ENCODE measurements around the gene GNPAT. TPM values are rescaled to one million over a fixed set of nuclear protein-coding genes. Genes with fewer than 3 reads are reported as not detected.
"Not testable (repeated sequence)": the region's sequence is repeated elsewhere in the genome, so short reads cannot be mapped to it uniquely, and the experiment has no call there.

GNPAT gene
- 48.9 and 64.3 TPM in 2 replicates for total RNA-seq

GRCh38 chr1:231240883-231241735 is at the start of gene GNPAT:
GNPAT (plus strand) TSS chr1:231241212; CDS start chr1:231241379, 167 bp downstream.
- peak; percentile 43 for DNase-seq (ENCODE audit: low read depth, low spot score)

DNA sequence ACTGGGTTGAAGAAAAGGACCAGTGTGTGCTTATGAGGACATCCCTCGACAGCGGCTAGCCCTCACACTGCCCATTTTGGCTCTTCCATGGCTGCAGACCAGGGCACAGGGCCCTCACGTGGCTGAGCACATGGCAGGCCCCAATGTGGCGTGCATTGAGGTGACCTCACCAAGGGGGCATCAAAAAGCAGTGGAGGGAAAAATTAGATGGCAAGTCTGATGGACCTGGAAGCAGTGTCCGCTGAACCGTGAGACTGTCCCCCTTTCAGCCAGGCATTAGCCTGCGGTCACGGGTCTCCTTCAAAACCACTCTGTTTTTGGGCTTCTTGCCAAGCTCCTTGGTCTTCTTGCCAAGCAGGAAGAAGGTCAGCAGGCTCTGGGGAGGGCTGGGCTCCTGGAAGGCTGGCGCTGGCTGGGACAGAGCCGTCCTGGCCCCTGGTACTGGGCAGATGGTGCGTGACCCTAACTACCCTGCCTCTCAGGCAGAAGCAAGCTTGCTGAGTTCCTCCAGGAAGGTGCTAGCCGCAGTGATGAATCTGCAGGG is 48.3 kb upstream of the GNPAT start:
- peak; percentile 51 for DNase-seq (ENCODE audit: low read depth, low spot score)

DNA sequence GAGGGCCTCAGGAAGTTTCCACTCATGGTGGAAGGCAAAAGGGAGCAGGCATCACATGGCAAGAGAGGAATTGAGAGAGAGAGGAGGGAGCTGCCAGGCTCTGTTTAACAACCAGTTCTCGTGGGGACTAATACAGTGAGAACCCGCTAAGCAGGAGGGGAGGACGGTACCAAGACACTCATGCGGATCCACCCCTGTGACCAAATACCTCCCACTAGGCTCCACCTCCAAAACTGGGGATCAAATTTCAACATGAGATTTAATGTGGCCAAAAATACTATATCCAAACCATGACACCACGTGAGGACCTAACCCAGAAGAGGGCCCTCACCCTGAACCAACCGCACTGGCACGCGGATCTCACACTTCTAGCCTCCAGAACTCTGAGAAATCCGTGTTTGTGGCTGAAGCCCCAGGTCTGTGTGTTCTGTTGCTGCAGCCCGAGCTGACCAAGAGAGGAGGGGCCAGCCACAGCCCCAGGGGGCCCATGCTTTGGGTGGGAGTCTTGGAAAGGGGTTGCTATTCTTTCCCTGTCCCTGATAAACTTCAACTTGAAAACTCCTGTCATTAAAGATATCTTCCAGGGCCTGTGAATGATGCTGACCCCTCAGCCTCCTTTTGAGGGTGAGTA is 47.2 kb upstream of the GNPAT start:
- DNase-seq (ENCODE audit: low read depth, low spot score): no peak

DNA sequence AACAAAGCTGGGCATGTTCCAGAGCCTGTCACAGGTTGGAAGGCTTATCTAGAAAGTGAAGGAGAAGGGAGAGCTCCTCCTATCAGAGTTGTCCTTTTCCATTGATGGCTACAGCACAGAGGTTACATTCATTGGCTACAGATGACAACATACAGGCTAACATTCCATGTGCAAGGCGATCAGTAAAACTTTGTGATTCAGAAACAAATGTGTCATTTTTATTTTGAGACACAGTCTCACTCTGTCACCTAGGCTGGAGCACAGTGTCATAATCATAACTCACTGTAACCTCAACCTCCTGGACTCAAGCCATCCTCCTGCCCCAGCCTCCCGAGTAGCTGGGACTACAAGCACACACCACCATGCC is 46.6 kb upstream of the GNPAT start:
- no peak for DNase-seq (ENCODE audit: low read depth, low spot score)

DNA sequence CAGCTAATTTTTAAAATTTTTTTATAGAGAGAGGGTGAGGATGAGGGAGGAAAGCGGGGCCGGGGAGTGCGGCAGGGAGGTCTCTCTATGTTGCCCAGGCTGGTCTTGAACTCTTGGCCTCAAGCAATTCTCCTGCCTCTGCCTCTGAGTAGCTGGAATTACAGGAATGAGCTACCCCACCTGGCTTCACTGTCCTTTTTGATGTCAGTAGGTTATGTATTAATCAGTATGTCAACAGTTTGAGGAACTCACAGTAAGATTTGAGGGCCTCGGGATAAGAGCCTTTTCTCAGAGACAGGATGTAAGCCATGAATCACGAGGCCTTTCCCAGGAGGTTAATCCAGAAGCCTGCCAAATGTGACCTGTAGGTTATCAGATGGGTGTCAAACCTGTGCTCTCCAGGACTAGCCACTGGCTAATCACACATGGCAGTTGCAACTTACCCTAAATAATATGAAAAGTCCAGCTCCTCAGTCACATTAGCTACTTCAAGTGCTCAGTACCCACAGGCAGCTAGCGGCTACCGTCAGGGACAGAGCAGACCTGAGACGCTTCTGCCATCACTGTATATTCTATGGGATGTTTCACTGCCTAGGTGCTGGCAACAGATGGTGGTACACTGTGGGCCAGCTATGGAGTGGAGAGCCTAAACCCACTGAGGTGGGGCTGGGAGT is 46.0 kb upstream of the GNPAT start:
- no peak for DNase-seq (ENCODE audit: low read depth, low spot score)

- no peak for DNase-seq (ENCODE audit: low read depth, low spot score)
These were observed 44.7 kb upstream of the GNPAT start for GRCh38 chr1:231196307-231196706.

DNA sequence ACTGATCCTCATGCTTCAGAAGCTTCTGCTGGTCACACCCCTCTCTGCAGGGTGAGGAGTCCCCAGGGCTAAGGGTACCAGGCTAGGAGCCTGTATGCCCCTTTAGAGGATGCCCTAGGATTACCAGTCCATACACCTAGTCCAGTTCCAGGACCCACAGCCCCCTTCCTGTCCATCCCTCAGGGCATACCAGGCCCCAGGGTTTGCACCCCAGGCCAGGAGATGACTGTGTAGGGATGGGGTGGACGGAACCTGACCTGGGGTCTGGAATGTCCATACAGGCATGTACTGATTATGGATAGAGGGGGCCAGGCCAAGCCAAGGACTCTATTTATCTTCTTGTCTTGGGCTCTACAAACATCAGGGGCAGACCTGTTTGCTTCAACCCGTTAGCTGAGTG is 44.3 kb upstream of the GNPAT start:
- no peak for DNase-seq (ENCODE audit: low read depth, low spot score)

GRCh38 chr1:231199868-231200267 is 41.1 kb upstream of the GNPAT start:
- DNase-seq (ENCODE audit: low read depth, low spot score): no peak

DNA sequence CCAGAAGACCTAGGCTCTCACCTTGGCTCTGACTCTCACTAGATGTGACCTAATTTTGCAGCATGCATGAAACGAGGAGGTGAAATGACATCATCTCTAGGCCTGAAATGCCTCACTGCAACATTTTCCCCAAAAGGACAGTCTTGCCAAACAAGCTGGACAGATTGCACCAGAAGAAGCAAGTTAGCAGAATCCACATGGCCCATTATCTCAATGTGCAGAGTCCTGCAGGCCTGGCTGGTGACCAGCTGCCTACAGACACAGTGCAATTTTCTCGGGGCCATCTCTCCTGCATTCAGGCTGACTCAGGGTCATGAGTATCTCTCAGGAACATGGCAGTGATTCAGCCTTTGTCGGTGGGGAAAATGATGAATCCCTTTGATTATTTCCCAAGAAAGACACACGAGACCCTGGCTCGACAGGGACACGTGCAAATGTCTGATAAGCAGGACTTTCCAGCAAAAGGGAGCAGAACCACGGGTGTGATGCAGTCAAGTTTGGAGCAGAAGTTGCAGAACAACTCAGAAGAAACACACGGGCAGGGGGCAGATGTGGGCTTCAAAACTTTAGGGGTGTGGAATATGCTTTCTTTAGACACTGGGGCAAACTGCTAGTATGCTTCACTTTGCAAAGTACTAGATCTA is 40.5 kb upstream of the GNPAT start:
- no peak for DNase-seq (ENCODE audit: low read depth, low spot score)

DNA sequence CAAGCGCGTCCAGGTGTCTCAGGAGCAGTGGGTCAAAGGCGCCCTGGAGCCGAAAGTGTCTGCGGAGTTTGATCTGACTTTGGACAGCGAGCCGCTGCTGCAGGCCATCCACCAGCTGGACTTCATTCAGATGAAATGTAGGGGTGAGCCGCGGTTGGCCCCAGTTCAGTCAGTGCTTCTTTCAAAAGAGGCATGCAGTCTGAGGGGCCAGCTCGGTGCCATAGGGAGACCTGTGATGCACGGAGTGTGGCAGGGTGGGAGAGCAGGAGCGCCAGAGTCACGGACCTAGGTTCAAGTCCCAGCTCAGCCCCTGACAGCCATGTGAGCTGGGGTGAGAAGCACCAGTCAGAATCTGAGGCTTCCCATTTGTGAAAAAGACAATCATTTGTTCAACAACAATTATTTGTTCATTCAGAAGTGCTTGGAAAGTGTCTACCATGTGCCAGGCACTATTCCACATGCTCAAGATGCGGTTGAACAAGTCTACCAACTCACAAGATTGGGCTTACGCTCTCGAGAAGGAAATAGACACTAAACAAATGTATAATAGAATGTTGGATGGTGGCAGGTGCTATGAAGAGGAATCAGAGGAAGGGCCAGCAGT is 39.5 kb upstream of the GNPAT start:
- no peak for DNase-seq (ENCODE audit: low read depth, low spot score)

- DNase-seq (ENCODE audit: low read depth, low spot score): no peak
These were observed 38.9 kb upstream of the GNPAT start for GRCh38 chr1:231201979-231202633.

GRCh38 chr1:231203259-231204057 is 37.6 kb upstream of the GNPAT start:
- no peak for DNase-seq (ENCODE audit: low read depth, low spot score)

- no peak for DNase-seq (ENCODE audit: low read depth, low spot score)
These were observed 34.2 kb upstream of the GNPAT start for GRCh38 chr1:231206856-231207255.

GRCh38 chr1:231207437-231207836 is 33.6 kb upstream of the GNPAT start:
- no peak for DNase-seq (ENCODE audit: low read depth, low spot score)

- DNase-seq (ENCODE audit: low read depth, low spot score): no peak
These were observed 32.0 kb upstream of the GNPAT start for GRCh38 chr1:231208980-231209379.

- no peak for DNase-seq (ENCODE audit: low read depth, low spot score)
These were observed 31.5 kb upstream of the GNPAT start for GRCh38 chr1:231209531-231209930.

DNA sequence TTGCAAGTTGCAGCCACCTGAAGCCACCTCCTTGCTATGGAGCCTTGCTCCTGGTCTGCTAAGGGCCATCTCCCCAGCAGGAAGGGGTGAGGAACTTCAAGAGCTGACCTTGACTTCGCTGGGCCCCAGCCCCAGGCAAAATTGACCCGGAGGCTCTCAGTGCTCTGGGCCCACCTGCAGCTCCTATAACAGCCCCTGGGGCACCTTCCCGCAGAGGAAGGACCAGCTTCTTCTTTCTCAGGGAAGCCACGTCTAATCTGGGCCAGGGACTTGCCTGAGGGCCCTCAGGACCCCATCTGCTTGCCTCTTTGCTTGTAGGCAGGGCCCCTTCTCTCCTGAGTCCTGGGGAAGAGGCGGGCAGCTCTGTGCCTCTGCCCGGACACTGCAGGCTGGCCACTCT is 30.9 kb upstream of the GNPAT start:
- no peak for DNase-seq (ENCODE audit: low read depth, low spot score)

- no peak for DNase-seq (ENCODE audit: low read depth, low spot score)
These were observed 29.8 kb upstream of the GNPAT start for GRCh38 chr1:231211005-231211857.

DNA sequence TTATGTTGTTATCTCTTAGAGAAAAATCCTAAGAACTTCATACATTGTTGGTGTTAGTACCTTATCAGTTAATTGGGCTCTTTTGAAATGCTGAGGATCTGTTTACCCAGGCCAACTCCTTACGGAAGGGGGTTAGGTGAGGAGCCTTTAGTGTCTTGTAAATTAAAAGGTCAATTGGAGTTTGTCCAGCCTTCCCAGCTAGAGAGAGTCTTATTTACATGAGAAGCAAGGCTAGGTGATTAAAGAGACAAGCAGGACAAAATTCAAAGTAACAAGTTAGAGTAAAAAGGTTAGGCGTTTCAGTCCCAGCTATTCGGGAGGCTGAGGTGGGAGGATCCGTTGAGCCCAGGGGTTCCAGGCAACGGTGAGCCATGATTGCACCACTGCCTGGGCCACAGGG is 28.7 kb upstream of the GNPAT start:
- DNase-seq (ENCODE audit: low read depth, low spot score): not testable (repeated sequence)
